ENCODE data around the gene CYB5D1. TPM values are rescaled to one million over a fixed set of nuclear protein-coding genes. Genes with fewer than 3 reads are reported as not detected.
A peak's percentile ranks its signal among the peaks of the same experiment; 100 is the strongest.

Gene CYB5D1
- total RNA-seq, 2 donors from 2014 or later = 5.7 to 20.8 TPM

- 0% methylated on average over 3 of the region's 3 CpGs for WGBS
- H3K27me3 ChIP-seq (replicated peaks; ENCODE audit: insufficient read depth) = no peaks in the 10 kb centered on the region
- TF ChIP-seq CTCF (IDR thresholded peaks at IDR 0.05) (no peak), POLR2AphosphoS5 (IDR thresholded peaks at IDR 0.05) (no peak), POLR2A (IDR thresholded peaks at IDR 0.05) (no peak)
- H3K36me3 ChIP-seq = no peaks in the 10 kb centered on the region
- no peaks in the 10 kb centered on the region for H3K9me3 ChIP-seq
- no peak for DNase-seq (ENCODE audit: low spot score)
- intact Hi-C loops (cut with DNase I) = no loop called here
- H3K27ac ChIP-seq = peak overlapping the region; percentile 97 to 99
- H3K4me1 ChIP-seq (replicated peaks) = peaks cover 15% of the 10 kb centered on the region
- H3K4me3 ChIP-seq = peak overlapping the region; percentile 77 to 90
Measured at GRCh38 chr17:7883781-7884386, 26.1 kb downstream of the CYB5D1 start.

- no peaks in the 10 kb centered on the region for H3K9me3 ChIP-seq
- intact Hi-C loops (cut with DNase I) = no loop called here
- peak overlapping the region; percentile 97 to 99 for H3K27ac ChIP-seq
- TF ChIP-seq CTCF (IDR thresholded peaks at IDR 0.05) (no peak), POLR2A (IDR thresholded peaks at IDR 0.05) (no peak), POLR2AphosphoS5 (IDR thresholded peaks at IDR 0.05) (no peak)
- no peak for DNase-seq (ENCODE audit: low spot score)
- H3K4me3 ChIP-seq = peak overlapping the region; percentile 77 to 90
- no peaks in the 10 kb centered on the region for H3K36me3 ChIP-seq
- H3K4me1 ChIP-seq (replicated peaks) = peaks cover 24% of the 10 kb centered on the region
- no peaks in the 10 kb centered on the region for H3K27me3 ChIP-seq (replicated peaks; ENCODE audit: insufficient read depth)
- WGBS = under 1% methylated on average over 66 of the region's 100 CpGs
Measured at GRCh38 chr17:7884581-7885366, 27.0 kb downstream of the CYB5D1 start.

- H3K27ac ChIP-seq = peak overlapping the region; percentile 97 to 99
- intact Hi-C loops (cut with DNase I) = no loop called here
- peaks cover 26% of the 10 kb centered on the region for H3K4me1 ChIP-seq (replicated peaks)
- under 1% methylated on average over 54 of the region's 64 CpGs for WGBS
- no peaks in the 10 kb centered on the region for H3K36me3 ChIP-seq
- no peaks in the 10 kb centered on the region for H3K27me3 ChIP-seq (replicated peaks; ENCODE audit: insufficient read depth)
- no peaks in the 10 kb centered on the region for H3K9me3 ChIP-seq
- H3K4me3 ChIP-seq = peak overlapping the region; percentile 77 to 90
- TF ChIP-seq POLR2A (IDR thresholded peaks at IDR 0.05) = peak; percentile 51
- TF ChIP-seq CTCF (IDR thresholded peaks at IDR 0.05) = no peak
- no peak for TF ChIP-seq POLR2AphosphoS5 (IDR thresholded peaks at IDR 0.05)
- DNase-seq (ENCODE audit: low spot score) = peak; percentile 31
Measured at GRCh38 chr17:7885367-7886226, 27.8 kb downstream of the CYB5D1 start.

- Histone ChIP-seq H3K27me3 (replicated peaks; ENCODE audit: insufficient read depth) (no peaks in the 10 kb centered on the region), H3K27ac (peak overlapping the region; percentile 97 to 99), H3K4me3 (peak overlapping the region; percentile 77 to 90), H3K9me3 (no peaks in the 10 kb centered on the region), H3K4me1 (replicated peaks) (peaks cover 21% of the 10 kb centered on the region), H3K36me3 (peaks cover 5 to 7% of the 10 kb centered on the region in 2 donors)
- peak; percentile 15 for TF ChIP-seq POLR2A (IDR thresholded peaks at IDR 0.05)
- peak; percentile 5 for TF ChIP-seq POLR2AphosphoS5 (IDR thresholded peaks at IDR 0.05)
- TF ChIP-seq CTCF (IDR thresholded peaks at IDR 0.05) = peak in 1 of 4 experiments; percentile 15
- DNase-seq (ENCODE audit: low spot score) = peak; percentile 68
- intact Hi-C loops (cut with DNase I) = no loop called here
- 2% methylated on average over 30 of the region's 30 CpGs for WGBS
Measured at GRCh38 chr17:7886227-7887037, 28.6 kb downstream of the CYB5D1 start.

Measured in prostate gland (tissue), 2 donors.